ENCODE data around the gene SLC25A4.
A peak's percentile ranks its signal among the peaks of the same experiment; 100 is the strongest.

Gene SLC25A4

GRCh38 chr4:185142564-185142911 lies 528 bp upstream of the SLC25A4 start:
- Histone ChIP-seq H2AFZ (ENCODE audit: low read depth, low read length) (peak overlapping the region; percentile 70), H3K4me3 (ENCODE audit: low read length) (peak overlapping the region; percentile 80), H4K20me1 (ENCODE audit: insufficient read depth, low read length) (no peaks in the 10 kb centered on the region), H3K9ac (ENCODE audit: low read length) (peak overlapping the region; percentile 56; the same call in 1 of the 2 replicates), H3K27ac (ENCODE audit: low read length) (peak overlapping the region; percentile 41; the same call in 1 of the 2 replicates), H3K4me2 (ENCODE audit: low read length) (peak overlapping the region; percentile 79), H3K36me3 (replicated peaks; ENCODE audit: low read depth, low read length) (no peaks in the 10 kb centered on the region), H3K79me2 (ENCODE audit: low read length) (no peaks in the 10 kb centered on the region), H3K9me3 (ENCODE audit: insufficient read depth, low read length) (no peaks in the 10 kb centered on the region), H3K4me1 (ENCODE audit: low read length) (peaks cover 2% of the 10 kb centered on the region; the same call in 1 of the 2 replicates), H3K27me3 (ENCODE audit: low read depth, low read length) (no peaks in the 10 kb centered on the region)
- no peak for TF ChIP-seq CTCF (IDR thresholded peaks at IDR 0.05; ENCODE audit: low read depth, low read length)
- no peak for TF ChIP-seq EZH2phosphoT487 (IDR thresholded peaks at IDR 0.05; ENCODE audit: low read depth)

GRCh38 chr4:185143601-185143969 lies 519 bp downstream of the SLC25A4 start:
- H3K4me2 ChIP-seq (ENCODE audit: low read length): peak overlapping the region; percentile 75
- no peaks in the 10 kb centered on the region for H3K9me3 ChIP-seq (ENCODE audit: insufficient read depth, low read length)
- H4K20me1 ChIP-seq (ENCODE audit: insufficient read depth, low read length): no peaks in the 10 kb centered on the region
- H2AFZ ChIP-seq (ENCODE audit: low read depth, low read length): no peak overlapping the region
- H3K27me3 ChIP-seq (ENCODE audit: low read depth, low read length): no peaks in the 10 kb centered on the region
- H3K4me1 ChIP-seq (ENCODE audit: low read length): peaks cover 2% of the 10 kb centered on the region; the same call in 1 of the 2 replicates
- no peak for TF ChIP-seq CTCF (IDR thresholded peaks at IDR 0.05; ENCODE audit: low read depth, low read length)
- H3K27ac ChIP-seq (ENCODE audit: low read length): no peak overlapping the region
- no peaks in the 10 kb centered on the region for H3K79me2 ChIP-seq (ENCODE audit: low read length)
- H3K9ac ChIP-seq (ENCODE audit: low read length): peak overlapping the region; percentile 50; the same call in 1 of the 2 replicates
- H3K36me3 ChIP-seq (replicated peaks; ENCODE audit: low read depth, low read length): no peaks in the 10 kb centered on the region
- peak overlapping the region; percentile 78 for H3K4me3 ChIP-seq (ENCODE audit: low read length)

- H3K79me2 ChIP-seq (ENCODE audit: low read length): no peaks in the 10 kb centered on the region
- H3K4me1 ChIP-seq (ENCODE audit: low read length): peaks cover 2% of the 10 kb centered on the region; the same call in 1 of the 2 replicates
- H3K36me3 ChIP-seq (replicated peaks; ENCODE audit: low read depth, low read length): no peaks in the 10 kb centered on the region
- no peak overlapping the region for H3K4me2 ChIP-seq (ENCODE audit: low read length)
- H2AFZ ChIP-seq (ENCODE audit: low read depth, low read length): no peak overlapping the region
- no peak overlapping the region for H3K4me3 ChIP-seq (ENCODE audit: low read length)
- H4K20me1 ChIP-seq (ENCODE audit: insufficient read depth, low read length): no peaks in the 10 kb centered on the region
- H3K27me3 ChIP-seq (ENCODE audit: low read depth, low read length): no peaks in the 10 kb centered on the region
- H3K9me3 ChIP-seq (ENCODE audit: insufficient read depth, low read length): no peaks in the 10 kb centered on the region
- TF ChIP-seq CTCF (IDR thresholded peaks at IDR 0.05; ENCODE audit: low read depth, low read length): no peak
- no peak for TF ChIP-seq EZH2phosphoT487 (IDR thresholded peaks at IDR 0.05; ENCODE audit: low read depth)
- no peak overlapping the region for H3K27ac ChIP-seq (ENCODE audit: low read length)
- H3K9ac ChIP-seq (ENCODE audit: low read length): no peak overlapping the region
Measured at GRCh38 chr4:185144601-185145240, 1.7 kb downstream of the SLC25A4 start.

- Histone ChIP-seq H3K9me3 (ENCODE audit: insufficient read depth, low read length) (no peaks in the 10 kb centered on the region), H3K4me3 (ENCODE audit: low read length) (no peak overlapping the region), H2AFZ (ENCODE audit: low read depth, low read length) (no peak overlapping the region), H3K27me3 (ENCODE audit: low read depth, low read length) (no peaks in the 10 kb centered on the region), H3K4me1 (ENCODE audit: low read length) (peaks cover 2% of the 10 kb centered on the region; the same call in 1 of the 2 replicates), H3K79me2 (ENCODE audit: low read length) (no peaks in the 10 kb centered on the region), H3K27ac (ENCODE audit: low read length) (no peak overlapping the region), H3K36me3 (replicated peaks; ENCODE audit: low read depth, low read length) (no peaks in the 10 kb centered on the region), H3K9ac (ENCODE audit: low read length) (no peak overlapping the region), H4K20me1 (ENCODE audit: insufficient read depth, low read length) (no peaks in the 10 kb centered on the region), H3K4me2 (ENCODE audit: low read length) (no peak overlapping the region)
- TF ChIP-seq EZH2phosphoT487 (IDR thresholded peaks at IDR 0.05; ENCODE audit: low read depth): no peak
- TF ChIP-seq CTCF (IDR thresholded peaks at IDR 0.05; ENCODE audit: low read depth, low read length): no peak
Measured at GRCh38 chr4:185145572-185145971, 2.5 kb downstream of the SLC25A4 start.
